Gastrocnemius medialis (tissue), 4 donors: ENCODE data around the gene KLHDC10.

Source experiments
- POLR2A ChIP-seq, 2 donors: fragments of 450-650 bp; IDR thresholded peaks; one replicate each; pipeline ENCODE4 v1.6.1; 2017; ENCODE audit warnings: antibody characterized with exemption in 2 of 2, mild to moderate bottlenecking in 2 of 2, moderate library complexity in 2 of 2
- TF ChIP-seq, protein P1 (sequence below), 5 experiments: fragments of 450-650 bp in 3 of 5; fragments of 200-600 bp in 2 of 5; sonication (generic) in 2 of 5; IDR thresholded peaks in 4 of 5; conservative IDR thresholded peaks in 1 of 5; 1 replicate in 4 of 5; 2 replicates in 1 of 5; pipeline ENCODE4 v1.5.1; 2016 to 2019; ENCODE audit warnings: antibody characterized with exemption in 5 of 5, mild to moderate bottlenecking in 3 of 5, moderate library complexity in 3 of 5

DNA sequence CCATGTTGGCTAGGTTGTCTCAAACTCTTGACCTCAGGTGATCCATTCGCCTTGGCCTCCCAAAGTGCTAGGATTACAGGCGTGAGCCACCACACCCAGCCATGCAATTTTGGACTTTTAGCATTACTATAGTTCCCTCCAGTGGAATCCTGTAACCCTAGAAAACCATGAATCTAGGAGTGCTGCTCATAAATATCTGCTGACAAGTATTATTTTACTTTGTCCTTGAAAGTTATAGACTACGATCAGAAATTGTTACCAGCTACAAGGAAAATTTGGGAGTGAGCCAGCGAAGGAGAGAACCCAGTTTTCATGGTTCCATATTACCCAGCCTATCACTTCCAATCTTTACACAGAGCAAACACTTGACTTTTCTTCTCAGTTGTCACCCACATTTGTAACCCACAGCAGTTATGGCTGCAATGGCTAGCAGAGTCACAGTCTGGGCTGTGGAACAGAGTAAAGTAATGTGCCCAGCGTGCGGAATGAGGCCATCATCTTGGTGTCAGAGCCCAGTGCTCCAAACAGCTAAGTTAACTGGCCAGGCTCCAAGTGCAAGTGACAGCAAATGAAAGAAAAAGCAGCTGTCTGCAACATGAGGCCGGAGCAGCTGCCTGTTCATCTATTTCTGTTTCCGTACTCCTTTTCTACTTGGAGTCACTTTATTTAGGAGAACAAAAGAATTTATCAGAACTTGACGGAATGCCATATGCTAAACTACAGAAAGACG is 49.1 kb upstream of the KLHDC10 start:
- TF ChIP-seq, protein P1, sequence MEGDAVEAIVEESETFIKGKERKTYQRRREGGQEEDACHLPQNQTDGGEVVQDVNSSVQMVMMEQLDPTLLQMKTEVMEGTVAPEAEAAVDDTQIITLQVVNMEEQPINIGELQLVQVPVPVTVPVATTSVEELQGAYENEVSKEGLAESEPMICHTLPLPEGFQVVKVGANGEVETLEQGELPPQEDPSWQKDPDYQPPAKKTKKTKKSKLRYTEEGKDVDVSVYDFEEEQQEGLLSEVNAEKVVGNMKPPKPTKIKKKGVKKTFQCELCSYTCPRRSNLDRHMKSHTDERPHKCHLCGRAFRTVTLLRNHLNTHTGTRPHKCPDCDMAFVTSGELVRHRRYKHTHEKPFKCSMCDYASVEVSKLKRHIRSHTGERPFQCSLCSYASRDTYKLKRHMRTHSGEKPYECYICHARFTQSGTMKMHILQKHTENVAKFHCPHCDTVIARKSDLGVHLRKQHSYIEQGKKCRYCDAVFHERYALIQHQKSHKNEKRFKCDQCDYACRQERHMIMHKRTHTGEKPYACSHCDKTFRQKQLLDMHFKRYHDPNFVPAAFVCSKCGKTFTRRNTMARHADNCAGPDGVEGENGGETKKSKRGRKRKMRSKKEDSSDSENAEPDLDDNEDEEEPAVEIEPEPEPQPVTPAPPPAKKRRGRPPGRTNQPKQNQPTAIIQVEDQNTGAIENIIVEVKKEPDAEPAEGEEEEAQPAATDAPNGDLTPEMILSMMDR (IDR thresholded peaks at IDR 0.05 in 4 of 5, conservative IDR thresholded peaks at IDR 0.05 in 1 of 5) = no peak
- TF ChIP-seq POLR2A (IDR thresholded peaks at IDR 0.05) = peak in 1 of 2 donors; percentile 29
